Effector CD4-positive, alpha-beta T cell (primary cell): Measurements from ENCODE around the gene TCERG1L.
"Not testable (repeated sequence)": the region's sequence is repeated elsewhere in the genome, so short reads cannot be mapped to it uniquely, and the experiment has no call there.

Experiments
- DNase-seq: peaks from one replicate; pipeline ENCODE4 v3.0.0-alpha.2; 2020

TCERG1L gene

DNA sequence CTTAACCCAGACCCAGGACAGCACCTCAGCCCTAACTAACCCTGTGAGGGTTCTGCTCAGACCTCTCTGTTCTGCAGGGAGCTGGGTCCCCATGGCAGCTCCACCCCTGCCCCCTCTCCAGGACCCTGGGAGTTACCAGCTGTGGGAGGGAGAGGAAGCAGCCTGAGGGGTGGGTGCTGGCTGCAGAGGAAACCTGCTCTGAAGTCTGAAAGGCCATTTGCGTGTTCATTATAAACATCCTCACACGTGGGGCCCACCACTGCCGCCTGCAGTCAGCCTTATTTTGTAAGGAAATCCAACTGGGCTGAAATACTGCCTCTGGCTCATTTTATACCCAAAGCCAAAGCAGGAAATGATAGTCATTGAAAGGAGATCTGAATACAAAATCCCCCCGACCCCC, 195.7 kb downstream of the TCERG1L start:
- no peak for DNase-seq

GRCh38 chr10:131115321-131115720, 196.2 kb downstream of the TCERG1L start:
- DNase-seq: no peak

GRCh38 chr10:131114846-131115245, 196.7 kb downstream of the TCERG1L start:
- DNase-seq: no peak

DNA sequence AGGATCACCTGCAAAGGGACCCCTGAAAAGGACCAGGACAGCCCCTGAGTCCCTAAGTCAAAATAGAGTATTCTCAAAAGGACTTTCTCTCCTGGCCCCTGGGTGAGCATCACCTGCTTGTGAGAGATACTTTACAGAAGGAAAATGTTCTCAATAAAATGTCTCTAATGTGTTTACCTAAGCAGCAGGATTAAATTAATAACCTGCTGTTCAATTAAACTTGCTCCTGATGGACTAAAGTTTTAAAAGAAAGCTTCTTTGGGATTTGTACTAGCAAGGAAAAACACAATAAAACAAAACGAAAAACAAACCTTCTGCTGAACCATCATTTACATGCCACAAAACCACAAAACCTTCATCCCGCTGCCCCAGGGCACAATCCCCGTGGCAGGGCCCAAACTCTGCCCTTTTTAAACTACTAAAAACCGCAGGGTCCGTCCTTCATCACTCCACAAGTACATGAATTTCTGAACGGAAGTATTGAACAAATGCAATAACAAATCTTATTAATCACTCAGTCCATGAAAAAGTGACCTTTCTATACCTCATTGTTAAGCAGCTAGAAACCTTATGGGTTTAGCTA, 197.7 kb downstream of the TCERG1L start:
- DNase-seq: no peak

- DNase-seq: no peak
Observed at GRCh38 chr10:131113165-131113564, 198.4 kb downstream of the TCERG1L start.

DNA sequence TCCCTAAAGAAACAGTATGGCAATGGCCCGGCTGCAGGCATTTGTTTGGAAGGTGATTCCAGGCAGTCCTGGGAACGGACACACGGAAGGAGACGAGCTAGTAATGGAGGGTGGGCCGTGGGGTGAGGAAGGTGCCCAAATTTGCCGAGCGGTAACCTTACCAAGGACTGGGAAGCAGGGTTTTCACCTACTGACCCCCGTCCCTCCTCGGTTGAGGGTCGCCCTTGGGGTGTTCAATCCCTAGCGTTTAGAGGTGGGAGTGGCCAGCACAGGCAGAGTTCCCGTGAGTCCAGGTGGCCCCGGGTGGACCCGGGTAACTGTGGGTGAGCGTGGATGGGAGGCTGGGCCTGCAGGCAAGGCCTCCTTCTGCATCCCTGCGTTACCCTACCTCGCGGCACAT, 198.8 kb downstream of the TCERG1L start:
- no peak for DNase-seq

DNA sequence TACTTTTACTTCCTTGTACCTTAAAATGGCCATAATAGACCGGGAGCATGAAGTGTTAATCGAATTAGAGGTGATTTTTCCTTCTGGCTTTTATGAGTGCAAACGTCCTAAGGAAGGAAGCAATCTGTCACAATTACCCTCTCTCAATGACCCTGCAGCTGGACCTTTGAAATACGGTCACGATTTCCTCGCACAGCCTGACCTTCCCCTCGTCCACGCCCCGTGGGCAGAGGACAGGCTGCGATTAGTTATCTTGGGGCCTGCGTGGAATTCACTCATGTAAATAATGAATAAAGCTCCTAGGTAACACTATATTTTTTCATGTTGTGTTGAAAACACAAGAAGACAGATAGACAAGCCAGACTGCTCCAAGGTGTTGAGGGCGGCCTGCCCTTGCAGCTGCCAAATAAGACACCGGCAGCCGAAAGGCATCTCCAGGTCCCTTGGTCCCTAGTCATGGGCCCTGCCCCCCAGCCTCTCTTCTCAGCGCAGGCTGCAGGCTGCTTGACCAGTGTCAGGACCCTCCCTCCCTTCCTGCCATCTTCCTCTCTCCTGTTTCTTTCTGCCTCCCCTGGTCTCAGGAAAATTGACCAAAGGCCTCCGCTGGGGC, 199.9 kb downstream of the TCERG1L start:
- no peak for DNase-seq

- DNase-seq: no peak
Observed at GRCh38 chr10:131111007-131111406, 200.5 kb downstream of the TCERG1L start.

GRCh38 chr10:131110241-131110783, 201.2 kb downstream of the TCERG1L start:
- DNase-seq: no peak

DNA sequence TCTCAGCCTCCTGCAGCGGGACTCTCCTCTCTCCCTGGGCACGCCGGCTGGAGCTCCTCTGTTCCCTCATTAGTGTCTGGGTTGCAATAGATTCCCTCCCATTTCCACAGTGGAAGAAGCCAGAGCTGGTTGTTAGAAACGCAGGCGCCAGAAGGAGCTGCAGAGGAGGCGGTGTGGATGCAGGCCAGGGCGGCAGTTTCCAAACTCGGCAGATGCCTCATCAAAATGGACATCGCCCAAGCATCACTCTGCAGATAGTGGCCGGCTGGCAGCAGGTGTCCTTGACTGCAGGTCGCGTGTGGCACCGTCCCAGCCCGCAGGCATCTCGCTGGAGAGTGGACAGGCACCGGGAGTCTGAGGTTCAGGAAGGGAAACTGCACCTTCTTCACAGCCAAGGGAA, 201.8 kb downstream of the TCERG1L start:
- DNase-seq: no peak

GRCh38 chr10:131109291-131109690, 202.2 kb downstream of the TCERG1L start:
- no peak for DNase-seq

GRCh38 chr10:131107970-131108369, 203.6 kb downstream of the TCERG1L start:
- DNase-seq: no peak

DNA sequence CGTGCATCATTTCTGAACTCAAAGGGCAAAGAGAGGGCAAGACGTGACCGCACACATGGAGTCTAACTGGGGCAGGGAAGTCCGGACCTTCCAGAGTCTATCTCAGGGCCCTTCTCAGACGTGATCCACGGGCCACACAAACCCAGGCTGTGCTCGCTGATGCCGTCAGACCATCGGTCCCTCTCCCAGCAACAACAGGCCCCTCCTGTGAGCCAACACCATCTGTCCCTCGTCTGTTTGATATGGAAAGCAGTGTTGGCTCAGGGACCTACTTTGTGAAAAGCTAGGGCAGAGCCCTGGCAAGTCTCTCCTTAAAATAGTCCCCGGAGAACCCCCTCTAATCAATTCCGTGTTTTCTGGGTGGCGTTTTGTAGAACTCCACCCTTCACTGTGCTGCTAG, 208.8 kb downstream of the TCERG1L start:
- no peak for DNase-seq

DNA sequence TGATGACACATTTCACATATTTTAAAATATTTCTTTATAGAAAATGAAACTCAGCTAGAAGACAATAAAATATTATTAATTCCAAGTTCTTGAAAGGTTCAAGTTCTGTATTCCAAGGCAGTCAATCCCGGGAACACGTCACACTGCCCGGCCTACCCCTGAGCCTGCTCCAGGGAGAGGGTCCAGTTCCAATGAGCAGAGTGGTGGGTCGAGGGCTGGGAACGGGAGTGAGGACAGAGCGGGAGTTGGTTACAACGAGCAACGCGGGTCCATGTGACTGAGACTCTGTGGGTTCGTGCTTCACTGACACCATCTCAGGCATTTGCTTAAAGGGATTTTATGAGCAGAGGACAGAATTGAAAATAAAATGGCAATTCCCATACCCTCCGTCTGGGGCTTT, 209.4 kb downstream of the TCERG1L start:
- no peak for DNase-seq

GRCh38 chr10:131100418-131101410, 210.8 kb downstream of the TCERG1L start:
- not testable (repeated sequence) for DNase-seq

DNA sequence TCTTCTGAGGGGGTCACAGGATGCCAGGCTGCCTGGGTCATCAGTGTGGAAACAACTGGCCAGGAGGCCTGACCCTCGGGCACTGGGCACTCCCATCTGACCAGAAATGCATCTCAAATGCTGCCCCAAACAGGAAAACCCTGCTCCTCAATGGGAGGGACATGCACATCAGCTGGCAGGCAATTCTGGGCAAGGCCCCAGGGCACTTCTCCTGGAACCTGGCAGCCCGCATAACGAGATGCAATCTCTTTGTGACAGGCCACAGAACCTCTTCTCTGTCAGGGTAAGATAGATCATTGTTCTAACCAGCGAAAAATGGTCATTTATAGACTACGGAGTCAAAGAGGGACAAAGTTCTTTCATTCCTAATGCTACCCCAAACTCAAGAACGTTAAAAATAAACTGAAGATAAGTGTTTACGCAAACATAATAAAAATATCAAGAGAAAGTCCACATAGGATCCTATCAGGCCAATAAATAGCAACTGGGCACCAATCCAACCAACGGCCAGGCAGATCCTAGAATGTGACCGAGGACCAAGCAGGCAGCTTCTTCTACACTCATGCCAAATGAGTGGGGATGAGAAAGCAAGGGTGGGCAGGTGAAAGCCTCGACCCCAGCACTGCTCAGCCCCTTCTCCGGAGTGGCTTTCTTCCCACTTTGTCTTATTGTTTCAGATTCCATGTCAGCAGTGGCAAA, 212.3 kb downstream of the TCERG1L start:
- DNase-seq: no peak

DNA sequence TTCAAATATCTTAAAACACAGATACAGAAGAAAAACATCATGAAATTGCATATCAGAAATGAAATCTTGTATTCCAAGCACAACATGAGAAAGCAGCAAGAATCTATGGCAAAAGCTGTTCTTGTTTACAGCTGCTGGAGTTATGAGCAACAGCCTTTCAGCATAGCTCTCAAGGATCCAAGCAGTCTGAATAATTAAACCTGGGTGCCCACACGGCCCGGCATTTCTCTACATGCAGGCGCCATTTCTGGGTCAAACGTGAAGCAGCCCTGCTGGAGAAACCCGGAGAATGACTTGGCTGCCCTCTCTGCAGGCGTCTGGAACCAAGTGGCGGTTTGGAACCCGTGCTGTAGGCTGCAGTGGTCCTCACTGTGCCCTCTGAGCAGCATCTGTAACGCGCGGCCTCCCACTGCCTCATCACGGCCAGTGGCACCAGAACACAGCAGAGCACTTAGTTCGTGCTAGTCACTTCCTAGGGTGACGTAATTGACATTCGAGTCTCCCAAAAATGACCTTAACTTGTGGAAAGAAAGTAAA, 213.0 kb downstream of the TCERG1L start:
- DNase-seq: no peak

GRCh38 chr10:131096031-131096430, 215.5 kb downstream of the TCERG1L start:
- no peak for DNase-seq

GRCh38 chr10:131095313-131095580, 216.3 kb downstream of the TCERG1L start:
- no peak for DNase-seq

- no peak for DNase-seq
Observed at GRCh38 chr10:131094527-131095312, 216.8 kb downstream of the TCERG1L start.

GRCh38 chr10:131093795-131094366, 217.6 kb downstream of the TCERG1L start:
- DNase-seq: no peak

DNA sequence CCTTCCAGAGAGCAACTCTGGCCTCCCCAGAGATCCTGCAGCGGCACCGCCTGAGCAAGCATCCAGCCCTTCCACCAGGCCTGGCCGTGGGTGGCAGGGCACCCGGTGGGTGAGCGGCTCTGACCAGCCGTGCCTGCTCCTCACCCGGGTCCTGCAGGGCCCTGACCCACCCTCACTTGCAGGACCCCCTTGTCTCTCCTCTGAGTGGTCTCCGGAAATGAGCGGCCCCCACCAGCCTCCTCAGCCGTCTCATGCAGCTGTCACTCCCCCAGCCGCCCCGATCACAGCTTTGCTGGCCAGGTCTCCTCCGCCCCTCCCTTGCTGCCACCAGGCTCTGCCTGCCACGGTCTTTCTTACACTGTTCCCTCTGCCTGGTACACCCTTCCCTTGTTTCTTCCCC, 218.2 kb downstream of the TCERG1L start:
- DNase-seq: no peak
